RWPE2 (cell line): Measurements from ENCODE around the gene ANKS3.

Experiments used
- ATAC-seq: fragments of 200-7000 bp; cut with Tn5 transposase; 3 replicates; pipeline ENCODE4 v1.9.1; 2021; ENCODE audit warnings: low read depth
- DNase-seq: peaks from one replicate; pipeline ENCODE4 v3.0.0-alpha.2; 2020; ENCODE audit warnings: low spot score
- H3K27ac ChIP-seq: fragments of 450-650 bp; 2 replicates; pipeline ENCODE4 v1.5.1; 2017; ENCODE audit warnings: mild to moderate bottlenecking; ENCODE audit not compliant: poor library complexity, severe bottlenecking
- H3K27me3 ChIP-seq: fragments of 250-450 bp; sonication (Bioruptor Pico); 2 replicates; pipeline ENCODE4 v1.5.1; 2021; ENCODE audit warnings: mild to moderate bottlenecking, moderate library complexity; ENCODE audit not compliant: insufficient read depth, poor library complexity, severe bottlenecking
- H3K36me3 ChIP-seq: fragments of 250-450 bp; sonication (Bioruptor Pico); 2 replicates; pipeline ENCODE4 v1.5.1; 2020; ENCODE audit warnings: low read depth, mild to moderate bottlenecking, moderate library complexity
- H3K4me1 ChIP-seq: fragments of 250-450 bp; sonication (Bioruptor Pico); 2 replicates; pipeline ENCODE4 v1.5.1; 2021; ENCODE audit warnings: mild to moderate bottlenecking, moderate library complexity; ENCODE audit not compliant: insufficient read depth, poor library complexity, severe bottlenecking
- H3K4me3 ChIP-seq: fragments of 250-450 bp; sonication (Bioruptor Pico); 2 replicates; pipeline ENCODE4 v1.5.1; 2021; ENCODE audit warnings: mild to moderate bottlenecking, moderate library complexity; ENCODE audit not compliant: severe bottlenecking
- H3K9me3 ChIP-seq: fragments of 250-450 bp; sonication (Bioruptor Pico); 2 replicates; pipeline ENCODE4 v1.5.1; 2021; ENCODE audit warnings: mild to moderate bottlenecking, moderate library complexity; ENCODE audit not compliant: severe bottlenecking
- TF ChIP-seq, protein P1 (sequence below): fragments of 450-650 bp; IDR thresholded peaks from one replicate; pipeline ENCODE4 v1.5.1; 2017; ENCODE audit warnings: mild to moderate bottlenecking, moderate library complexity; ENCODE audit not compliant: poor library complexity, severe bottlenecking

The ANKS3 gene

DNA sequence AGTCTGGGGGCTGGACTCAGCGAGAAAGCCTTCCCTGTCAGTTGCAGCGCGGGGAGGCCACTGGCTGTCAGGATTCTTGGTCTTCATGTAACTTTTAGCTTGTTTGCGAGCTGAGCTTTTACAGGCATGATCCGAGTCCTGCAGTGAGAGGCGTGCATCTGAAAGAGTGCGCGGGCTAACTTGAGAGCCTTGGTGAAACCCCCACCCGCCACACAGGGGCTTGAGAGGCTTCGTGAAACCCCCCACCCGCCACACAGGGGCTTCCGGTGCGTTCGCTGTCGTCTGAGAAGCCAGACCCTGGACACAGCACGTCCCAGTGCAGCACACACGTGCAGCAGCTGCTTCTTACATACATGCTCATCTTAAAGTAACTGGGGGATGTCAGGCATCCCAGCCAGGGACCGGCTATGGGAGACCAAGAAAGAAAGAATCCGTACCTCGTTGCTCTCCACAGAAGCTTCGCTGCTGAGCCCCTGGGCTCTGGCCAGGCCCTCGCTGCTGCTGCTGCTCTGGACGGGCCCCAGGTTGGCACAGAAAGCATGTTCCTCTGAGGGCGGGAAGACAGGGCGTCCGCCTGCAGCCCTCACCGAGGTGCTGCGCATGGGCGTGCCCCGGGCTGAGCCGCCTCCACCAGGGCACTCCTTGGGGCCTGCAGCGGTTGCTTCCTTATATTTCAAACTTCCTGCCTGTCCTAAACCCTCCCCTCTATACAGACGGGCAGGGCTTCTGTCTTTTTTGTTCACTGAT, 32.9 kb downstream of the ANKS3 start:
- Histone ChIP-seq H3K9me3 (no peaks in the 10 kb centered on the region), H3K36me3 (peaks cover 47% of the 10 kb centered on the region), H3K4me1 (no peaks in the 10 kb centered on the region), H3K27ac (no peak overlapping the region), H3K4me3 (no peak overlapping the region), H3K27me3 (no peaks in the 10 kb centered on the region)
- no peak for DNase-seq
- TF ChIP-seq, protein P1, sequence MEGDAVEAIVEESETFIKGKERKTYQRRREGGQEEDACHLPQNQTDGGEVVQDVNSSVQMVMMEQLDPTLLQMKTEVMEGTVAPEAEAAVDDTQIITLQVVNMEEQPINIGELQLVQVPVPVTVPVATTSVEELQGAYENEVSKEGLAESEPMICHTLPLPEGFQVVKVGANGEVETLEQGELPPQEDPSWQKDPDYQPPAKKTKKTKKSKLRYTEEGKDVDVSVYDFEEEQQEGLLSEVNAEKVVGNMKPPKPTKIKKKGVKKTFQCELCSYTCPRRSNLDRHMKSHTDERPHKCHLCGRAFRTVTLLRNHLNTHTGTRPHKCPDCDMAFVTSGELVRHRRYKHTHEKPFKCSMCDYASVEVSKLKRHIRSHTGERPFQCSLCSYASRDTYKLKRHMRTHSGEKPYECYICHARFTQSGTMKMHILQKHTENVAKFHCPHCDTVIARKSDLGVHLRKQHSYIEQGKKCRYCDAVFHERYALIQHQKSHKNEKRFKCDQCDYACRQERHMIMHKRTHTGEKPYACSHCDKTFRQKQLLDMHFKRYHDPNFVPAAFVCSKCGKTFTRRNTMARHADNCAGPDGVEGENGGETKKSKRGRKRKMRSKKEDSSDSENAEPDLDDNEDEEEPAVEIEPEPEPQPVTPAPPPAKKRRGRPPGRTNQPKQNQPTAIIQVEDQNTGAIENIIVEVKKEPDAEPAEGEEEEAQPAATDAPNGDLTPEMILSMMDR: no peak
- no peak for ATAC-seq

DNA sequence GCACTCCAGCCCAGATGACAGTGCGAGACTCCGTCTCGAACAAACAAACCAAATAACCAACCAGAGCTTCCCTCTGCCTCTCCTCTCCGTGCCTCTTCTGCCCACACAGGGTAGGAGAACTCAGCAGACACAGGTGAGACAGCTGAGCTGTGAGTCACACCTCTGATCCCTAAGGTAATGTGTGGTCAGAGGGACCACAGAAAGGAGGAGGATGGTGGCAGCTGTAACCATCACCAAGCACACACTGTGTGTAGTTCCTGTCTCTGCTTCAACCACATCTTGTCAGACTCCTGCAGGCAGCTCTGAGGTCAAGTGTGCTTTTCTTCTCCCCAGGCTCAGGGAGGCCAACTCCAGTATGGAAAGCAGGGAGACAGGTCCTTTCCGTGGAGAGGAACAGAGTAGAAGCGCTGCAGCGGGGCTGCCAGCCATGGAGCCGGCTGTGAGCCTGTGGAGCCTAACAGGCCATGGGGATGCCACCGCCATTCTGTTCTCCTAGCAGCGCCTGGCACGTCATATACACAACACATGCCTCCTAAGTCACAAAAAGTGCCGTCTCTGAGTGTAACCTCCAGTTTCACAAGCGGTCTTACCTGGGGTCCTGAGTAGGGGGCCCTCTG, 33.6 kb downstream of the ANKS3 start:
- Histone ChIP-seq H3K4me3 (no peak overlapping the region), H3K4me1 (no peaks in the 10 kb centered on the region), H3K27ac (no peak overlapping the region), H3K9me3 (no peaks in the 10 kb centered on the region), H3K27me3 (no peaks in the 10 kb centered on the region), H3K36me3 (peaks cover 54% of the 10 kb centered on the region)
- ATAC-seq: peak; percentile 22; the same call in 1 of the 3 replicates
- no peak for DNase-seq
- TF ChIP-seq, protein P1: no peak

DNA sequence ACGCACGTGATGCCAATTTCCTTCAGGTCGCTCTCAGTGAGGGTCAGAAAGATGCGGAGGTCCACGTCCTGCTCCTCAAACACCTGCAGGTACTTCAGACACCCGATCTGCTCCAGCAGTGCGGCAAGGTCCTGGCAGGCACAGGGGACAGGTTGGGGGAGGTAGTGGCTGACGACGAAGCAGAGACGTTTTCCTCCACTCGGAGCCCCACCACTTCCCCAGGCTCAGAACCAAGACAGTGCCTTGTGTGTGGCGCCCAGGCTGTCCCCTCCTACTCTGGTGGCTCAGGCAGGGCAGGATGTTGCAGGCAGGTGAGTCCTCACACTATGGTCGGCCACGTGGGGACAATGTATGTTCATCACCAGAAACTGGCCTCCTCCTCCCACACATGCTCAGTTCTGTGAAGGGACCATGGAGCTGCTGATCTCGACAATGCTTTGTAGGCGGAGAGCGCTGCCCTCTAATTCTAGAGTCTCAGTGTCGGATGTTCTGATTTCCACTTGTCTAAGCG, 35.0 kb downstream of the ANKS3 start:
- Histone ChIP-seq H3K4me1 (no peaks in the 10 kb centered on the region), H3K9me3 (no peaks in the 10 kb centered on the region), H3K27me3 (no peaks in the 10 kb centered on the region), H3K27ac (no peak overlapping the region), H3K36me3 (peaks cover 51% of the 10 kb centered on the region), H3K4me3 (no peak overlapping the region)
- TF ChIP-seq, protein P1: no peak
- ATAC-seq (no peak), DNase-seq (peak; percentile 60)

DNA sequence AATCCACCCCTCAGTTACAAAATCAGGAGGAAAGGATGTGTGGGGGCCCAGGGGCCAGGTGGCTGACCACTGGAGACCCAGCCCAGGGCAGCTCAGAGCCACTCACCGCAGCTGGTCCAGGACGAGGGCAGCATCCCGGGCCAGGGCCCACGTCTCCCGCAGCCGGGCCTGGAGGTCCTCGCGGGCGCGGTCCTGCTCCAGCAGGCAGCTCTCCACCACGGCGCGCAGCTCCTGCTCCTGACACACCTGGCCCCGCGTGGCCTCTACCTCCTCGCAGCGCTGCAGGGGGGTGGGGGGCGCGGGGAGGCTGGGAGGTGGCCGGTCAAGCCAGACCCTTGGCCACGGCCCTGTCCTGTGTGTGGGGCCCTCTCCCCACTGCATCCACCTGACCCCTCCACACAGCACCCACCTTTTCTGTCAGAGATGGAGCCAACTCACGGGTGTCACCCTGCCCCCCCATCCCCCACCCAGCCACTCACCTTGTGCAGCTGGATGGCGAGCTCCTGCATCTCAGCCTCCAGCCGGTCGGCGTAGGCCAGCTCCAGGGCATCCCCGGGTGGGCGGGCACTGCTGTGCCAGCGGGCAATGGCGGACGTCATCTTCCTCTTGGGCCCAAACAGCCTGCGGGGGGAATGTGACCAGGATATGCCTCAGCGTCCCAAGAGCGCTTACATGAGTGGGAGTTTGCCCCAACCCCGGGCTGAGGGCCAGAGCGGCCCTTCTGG, 35.6 kb downstream of the ANKS3 start:
- DNase-seq (peak; percentile 66), ATAC-seq (no peak)
- no peak overlapping the region for H3K27ac ChIP-seq
- no peaks in the 10 kb centered on the region for H3K4me1 ChIP-seq
- H3K9me3 ChIP-seq: no peaks in the 10 kb centered on the region
- no peak overlapping the region for H3K4me3 ChIP-seq
- peaks cover 47% of the 10 kb centered on the region for H3K36me3 ChIP-seq
- TF ChIP-seq, protein P1: no peak
- H3K27me3 ChIP-seq: no peaks in the 10 kb centered on the region
